ENCODE results near the gene SLC4A4. TPM values are rescaled to one million over a fixed set of nuclear protein-coding genes. Genes with fewer than 3 reads are reported as not detected.
A peak's percentile ranks its signal among the peaks of the same experiment; 100 is the strongest.

SLC4A4 gene
- total RNA-seq, 1 donor from 2014 or later = 281 TPM

DNA sequence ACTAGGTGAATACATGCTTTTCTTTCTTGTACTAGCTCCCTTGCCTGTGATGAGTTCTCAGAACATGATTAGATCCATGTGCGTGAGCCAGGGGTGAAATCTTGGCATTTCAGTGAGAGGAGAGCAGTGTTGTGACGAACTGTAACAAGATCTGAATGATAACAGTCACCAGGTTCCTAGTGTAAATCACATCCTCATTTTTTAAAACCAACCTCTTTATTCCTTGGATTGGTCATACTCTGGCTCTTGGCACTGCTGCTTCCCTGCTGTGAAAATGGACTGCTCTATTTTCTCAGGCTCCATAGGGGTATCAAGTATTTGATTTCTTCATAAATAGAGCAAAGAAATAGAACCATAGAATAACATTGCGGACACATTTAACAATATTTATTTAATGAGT is 206.3 kb downstream of the SLC4A4 start:
- Mint-ChIP-seq H3K9me3 (ENCODE audit: low read depth) (no peaks in the 10 kb centered on the region), H3K4me1 (ENCODE audit: low read depth) (peaks cover 45% of the 10 kb centered on the region), H3K36me3 (ENCODE audit: insufficient read depth) (peaks cover 60% of the 10 kb centered on the region), H3K27ac (peak overlapping the region; percentile 74), H3K27me3 (no peaks in the 10 kb centered on the region), H3K4me3 (ENCODE audit: low read depth) (no peak overlapping the region)
- TF ChIP-seq, protein P1, sequence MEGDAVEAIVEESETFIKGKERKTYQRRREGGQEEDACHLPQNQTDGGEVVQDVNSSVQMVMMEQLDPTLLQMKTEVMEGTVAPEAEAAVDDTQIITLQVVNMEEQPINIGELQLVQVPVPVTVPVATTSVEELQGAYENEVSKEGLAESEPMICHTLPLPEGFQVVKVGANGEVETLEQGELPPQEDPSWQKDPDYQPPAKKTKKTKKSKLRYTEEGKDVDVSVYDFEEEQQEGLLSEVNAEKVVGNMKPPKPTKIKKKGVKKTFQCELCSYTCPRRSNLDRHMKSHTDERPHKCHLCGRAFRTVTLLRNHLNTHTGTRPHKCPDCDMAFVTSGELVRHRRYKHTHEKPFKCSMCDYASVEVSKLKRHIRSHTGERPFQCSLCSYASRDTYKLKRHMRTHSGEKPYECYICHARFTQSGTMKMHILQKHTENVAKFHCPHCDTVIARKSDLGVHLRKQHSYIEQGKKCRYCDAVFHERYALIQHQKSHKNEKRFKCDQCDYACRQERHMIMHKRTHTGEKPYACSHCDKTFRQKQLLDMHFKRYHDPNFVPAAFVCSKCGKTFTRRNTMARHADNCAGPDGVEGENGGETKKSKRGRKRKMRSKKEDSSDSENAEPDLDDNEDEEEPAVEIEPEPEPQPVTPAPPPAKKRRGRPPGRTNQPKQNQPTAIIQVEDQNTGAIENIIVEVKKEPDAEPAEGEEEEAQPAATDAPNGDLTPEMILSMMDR (IDR thresholded peaks at IDR 0.05; ENCODE audit: unreplicated experiment) = no peak
- DNase-seq (ENCODE audit: low spot score, unreplicated experiment) = no peak

DNA sequence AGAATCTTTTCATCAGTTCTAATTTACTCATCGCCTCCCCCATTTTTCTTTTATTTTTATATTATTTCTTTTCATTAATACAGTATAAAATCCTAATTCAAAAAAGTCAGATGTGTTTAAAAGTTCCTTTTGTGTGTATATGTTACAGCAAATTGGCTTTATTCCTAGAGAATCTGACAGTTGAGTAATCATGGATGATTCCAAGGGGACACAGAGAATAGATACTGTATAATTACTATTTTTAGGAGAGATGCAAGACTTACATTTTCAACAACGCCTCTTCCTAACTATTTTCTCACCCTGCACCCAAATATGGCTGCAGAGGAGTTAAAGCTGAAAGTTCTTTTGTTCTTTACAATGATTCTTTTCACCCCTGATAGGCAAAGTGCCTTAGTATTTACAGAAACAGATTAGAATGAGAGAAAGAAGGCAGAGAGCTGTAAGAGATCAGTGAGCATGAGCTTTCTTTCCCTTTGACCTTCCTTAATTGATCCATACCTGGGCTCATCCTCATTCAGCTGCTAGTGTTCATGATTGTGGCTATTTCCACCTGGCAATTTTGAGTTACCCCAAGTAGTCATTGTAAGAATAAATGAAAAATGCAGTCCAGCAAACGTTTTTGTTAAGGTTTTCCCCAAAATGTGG is 210.8 kb downstream of the SLC4A4 start:
- TF ChIP-seq, protein P1 (IDR thresholded peaks at IDR 0.05; ENCODE audit: unreplicated experiment) = no peak
- Mint-ChIP-seq H3K27ac (peak overlapping the region; percentile 89), H3K9me3 (ENCODE audit: low read depth) (no peaks in the 10 kb centered on the region), H3K4me1 (ENCODE audit: low read depth) (peaks cover 53% of the 10 kb centered on the region), H3K27me3 (no peaks in the 10 kb centered on the region), H3K4me3 (ENCODE audit: low read depth) (peak overlapping the region; percentile 23), H3K36me3 (ENCODE audit: insufficient read depth) (peaks cover 47% of the 10 kb centered on the region)
- no peak for DNase-seq (ENCODE audit: low spot score, unreplicated experiment)

DNA sequence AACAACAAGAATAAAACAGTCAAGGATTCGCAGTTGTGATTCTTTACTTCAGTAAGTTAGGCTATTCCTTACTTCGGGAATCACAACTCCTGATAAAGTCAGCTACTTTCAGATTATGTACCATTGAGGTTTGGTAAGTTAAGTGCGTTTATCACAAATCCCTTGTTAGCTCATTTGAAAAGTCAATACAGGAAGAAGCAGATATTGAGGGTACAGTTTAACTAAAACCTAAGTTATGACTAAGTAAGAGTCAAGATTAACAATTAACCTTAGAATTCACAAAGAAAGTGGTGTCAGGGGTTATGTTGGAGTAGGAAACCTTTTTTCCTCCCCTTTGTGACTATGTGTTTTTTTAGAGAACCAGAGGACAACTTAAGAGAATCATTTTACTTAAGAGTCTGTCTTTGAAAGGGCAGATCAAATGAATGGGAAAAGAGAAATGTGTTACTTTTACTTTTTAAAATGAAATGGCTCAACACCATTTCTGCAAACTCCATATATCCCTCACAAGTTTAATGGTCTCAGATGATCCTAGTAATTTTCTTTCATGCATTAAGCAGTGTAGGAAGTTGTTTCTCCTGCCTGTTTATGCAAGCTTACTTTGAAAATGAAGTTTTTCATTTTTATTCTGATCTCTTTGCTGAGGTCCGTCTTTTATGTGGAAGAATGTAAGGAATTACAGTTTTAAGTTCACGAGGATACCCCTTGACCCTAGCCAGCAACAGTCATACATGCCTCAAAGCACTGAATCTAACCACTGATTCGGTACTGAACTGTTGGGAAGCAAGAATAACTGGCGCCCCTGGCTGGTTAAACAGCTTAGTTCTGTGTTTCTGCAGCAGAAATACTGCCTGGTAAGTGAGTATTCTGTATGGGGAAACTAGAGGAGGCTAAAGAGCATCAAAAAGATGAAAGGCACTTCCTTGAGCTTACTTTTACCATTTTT is 211.7 kb downstream of the SLC4A4 start:
- TF ChIP-seq, protein P1 (IDR thresholded peaks at IDR 0.05; ENCODE audit: unreplicated experiment) = no peak
- Mint-ChIP-seq H3K27ac (peak overlapping the region; percentile 82), H3K4me1 (ENCODE audit: low read depth) (peaks cover 50% of the 10 kb centered on the region), H3K36me3 (ENCODE audit: insufficient read depth) (peaks cover 46% of the 10 kb centered on the region), H3K9me3 (ENCODE audit: low read depth) (no peaks in the 10 kb centered on the region), H3K4me3 (ENCODE audit: low read depth) (peak overlapping the region; percentile 23), H3K27me3 (no peaks in the 10 kb centered on the region)
- no peak for DNase-seq (ENCODE audit: low spot score, unreplicated experiment)

DNA sequence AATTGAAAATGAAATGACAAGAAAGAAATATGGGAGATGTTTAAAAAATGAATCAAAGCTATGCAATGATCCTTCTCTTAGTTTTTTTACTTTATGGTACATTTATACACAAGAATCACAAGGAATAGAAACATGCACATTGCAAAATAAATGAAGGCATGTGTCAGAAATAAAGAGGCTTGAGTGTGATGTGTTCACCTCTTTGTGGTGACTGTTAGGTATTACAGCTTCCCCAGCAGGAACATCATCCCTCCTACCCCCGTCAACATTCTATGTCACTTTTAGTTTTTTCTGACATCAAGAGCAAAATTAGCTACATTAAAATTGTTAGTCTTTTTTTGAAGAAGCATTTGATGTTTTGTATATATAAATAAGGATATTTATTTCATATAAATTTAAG is 214.8 kb downstream of the SLC4A4 start:
- Mint-ChIP-seq H3K36me3 (ENCODE audit: insufficient read depth) (peaks cover 53% of the 10 kb centered on the region), H3K9me3 (ENCODE audit: low read depth) (no peaks in the 10 kb centered on the region), H3K4me1 (ENCODE audit: low read depth) (peaks cover 30% of the 10 kb centered on the region), H3K27ac (no peak overlapping the region), H3K4me3 (ENCODE audit: low read depth) (no peak overlapping the region), H3K27me3 (no peaks in the 10 kb centered on the region)
- TF ChIP-seq, protein P1 (IDR thresholded peaks at IDR 0.05; ENCODE audit: unreplicated experiment) = peak; percentile 51
- no peak for DNase-seq (ENCODE audit: low spot score, unreplicated experiment)

DNA sequence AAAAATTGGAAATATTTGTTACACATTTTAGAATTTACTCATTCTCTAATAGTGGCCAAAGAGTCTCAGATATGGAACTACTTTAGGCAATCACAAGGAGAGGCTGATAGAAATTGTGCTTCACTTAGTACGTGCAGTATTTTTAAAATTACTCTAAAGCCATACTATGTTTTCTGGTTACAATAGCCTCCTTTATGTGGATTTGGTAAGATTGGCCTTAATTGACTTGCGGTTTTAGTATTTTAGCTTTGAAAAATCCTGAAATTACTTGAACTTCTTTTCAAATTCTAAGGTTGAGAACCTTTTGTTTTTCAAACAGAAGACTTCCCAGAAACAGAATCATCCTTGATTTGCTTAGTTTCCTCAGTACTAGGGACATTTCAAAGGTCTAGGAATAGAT is 215.2 kb downstream of the SLC4A4 start:
- peaks cover 53% of the 10 kb centered on the region for H3K36me3 Mint-ChIP-seq (ENCODE audit: insufficient read depth)
- no peak overlapping the region for H3K4me3 Mint-ChIP-seq (ENCODE audit: low read depth)
- no peak overlapping the region for H3K27ac Mint-ChIP-seq
- H3K27me3 Mint-ChIP-seq = no peaks in the 10 kb centered on the region
- H3K9me3 Mint-ChIP-seq (ENCODE audit: low read depth) = no peaks in the 10 kb centered on the region
- no peak for DNase-seq (ENCODE audit: low spot score, unreplicated experiment)
- TF ChIP-seq, protein P1 (IDR thresholded peaks at IDR 0.05; ENCODE audit: unreplicated experiment) = no peak
- peaks cover 28% of the 10 kb centered on the region for H3K4me1 Mint-ChIP-seq (ENCODE audit: low read depth)

Measured in progenitor cell of endocrine pancreas (in vitro differentiated cells).